Tibial artery (tissue), 4 donors: Measurements from ENCODE around the gene DCXR.

Experiments
- DNase-seq, 2 donors: peaks; one replicate each; pipeline ENCODE4 v3.0.0-alpha.2; 2019
- H3K27ac ChIP-seq, 2 donors: fragments of 200-600 bp; sonication (generic) in 1 of 2; 1 replicate in 1 of 2; 2 replicates in 1 of 2; pipeline ENCODE4 v1.5.1; 2018 to 2019; ENCODE audit warnings: mild to moderate bottlenecking in 1 of 2
- H3K27me3 ChIP-seq, 2 donors: fragments of 200-600 bp; sonication (generic) in 1 of 2; one replicate each; pipeline versions ENCODE4 v1.5.1 to v1.6.0; 2016 to 2019
- H3K36me3 ChIP-seq, 3 donors: fragments of 200-600 bp; sonication (generic) in 2 of 3; one replicate each; pipeline ENCODE4 v1.5.1; 2016 to 2019; ENCODE audit warnings: mild to moderate bottlenecking in 2 of 3
- H3K4me1 ChIP-seq, 4 donors: fragments of 200-600 bp; sonication (generic) in 2 of 4; 1 replicate in 3 of 4; 2 replicates in 1 of 4; pipeline ENCODE4 v1.5.1; 2016 to 2019
- H3K4me3 ChIP-seq, 2 donors: fragments of 200-600 bp; sonication (generic) in 1 of 2; 1 replicate in 1 of 2; 2 replicates in 1 of 2; pipeline ENCODE4 v1.5.1; 2018 to 2019; ENCODE audit warnings: mild to moderate bottlenecking in 2 of 2
- H3K9me3 ChIP-seq, 3 donors: fragments of 200-600 bp; sonication (generic) in 1 of 3; one replicate each; pipeline ENCODE4 v1.5.1; 2016 to 2019
- intact Hi-C: fragments of 100-400 bp; cut with DNase I; formaldehyde crosslinking; loops from one replicate; pipeline ENCODE4 v1.15.0; 2023; ENCODE audit warnings: low total_unique reads
- TF ChIP-seq, protein P1 (sequence below), 2 experiments: fragments of 200-600 bp in 1 of 2; fragments of 450-650 bp in 1 of 2; IDR thresholded peaks; one replicate each; pipeline ENCODE4 v1.5.1; 2017 to 2019; ENCODE audit warnings: antibody characterized with exemption in 2 of 2, mild to moderate bottlenecking in 1 of 2, moderate library complexity in 1 of 2

Gene DCXR

DNA sequence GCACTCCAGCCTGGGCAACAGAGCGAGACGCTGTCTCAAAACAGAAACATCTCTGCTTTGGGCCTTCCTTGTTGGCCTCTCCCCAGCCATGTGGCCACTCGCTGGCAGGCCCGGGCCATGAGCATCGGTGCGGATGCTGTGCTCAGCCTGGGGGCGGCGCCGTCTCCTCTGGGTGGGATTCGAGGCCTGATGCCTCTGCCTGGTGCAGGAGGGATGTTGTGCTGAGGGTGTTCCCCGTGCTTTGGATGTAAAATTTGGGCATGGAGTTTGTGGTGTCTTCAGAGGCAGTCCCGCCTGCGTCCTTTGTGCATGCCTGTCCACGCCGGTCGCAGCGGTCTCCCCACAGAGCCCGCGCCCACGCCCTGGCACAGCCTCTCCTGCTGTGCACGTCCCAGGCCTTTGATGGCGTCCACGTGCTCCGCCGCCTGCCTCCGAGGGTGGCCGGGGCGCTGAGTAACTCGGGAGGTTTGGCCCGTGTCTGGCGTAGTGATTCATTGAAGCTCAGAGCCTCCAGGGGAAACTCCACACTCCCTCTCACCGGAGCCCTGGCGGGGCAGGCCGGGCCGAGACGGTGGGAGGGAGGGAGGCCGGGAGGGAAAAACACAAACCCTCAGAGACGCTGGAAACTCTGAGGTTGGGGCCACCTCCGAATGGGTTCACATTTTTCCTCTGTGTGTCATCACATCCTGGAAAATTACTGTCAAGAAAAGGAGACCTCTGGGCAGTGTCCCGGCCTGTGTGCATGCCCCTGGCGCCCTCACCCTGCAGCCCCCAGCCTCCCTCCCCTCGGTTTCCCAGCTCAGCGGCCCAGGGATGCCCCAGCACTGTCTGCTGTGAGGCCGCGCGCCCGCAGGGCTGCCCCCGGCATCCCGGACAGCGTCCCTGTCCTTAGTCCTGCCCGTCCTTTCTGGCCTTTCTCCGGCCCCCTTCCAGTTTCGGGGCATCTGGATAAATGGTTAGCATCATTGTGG, 33.8 kb downstream of the DCXR start:
- TF ChIP-seq, protein P1, sequence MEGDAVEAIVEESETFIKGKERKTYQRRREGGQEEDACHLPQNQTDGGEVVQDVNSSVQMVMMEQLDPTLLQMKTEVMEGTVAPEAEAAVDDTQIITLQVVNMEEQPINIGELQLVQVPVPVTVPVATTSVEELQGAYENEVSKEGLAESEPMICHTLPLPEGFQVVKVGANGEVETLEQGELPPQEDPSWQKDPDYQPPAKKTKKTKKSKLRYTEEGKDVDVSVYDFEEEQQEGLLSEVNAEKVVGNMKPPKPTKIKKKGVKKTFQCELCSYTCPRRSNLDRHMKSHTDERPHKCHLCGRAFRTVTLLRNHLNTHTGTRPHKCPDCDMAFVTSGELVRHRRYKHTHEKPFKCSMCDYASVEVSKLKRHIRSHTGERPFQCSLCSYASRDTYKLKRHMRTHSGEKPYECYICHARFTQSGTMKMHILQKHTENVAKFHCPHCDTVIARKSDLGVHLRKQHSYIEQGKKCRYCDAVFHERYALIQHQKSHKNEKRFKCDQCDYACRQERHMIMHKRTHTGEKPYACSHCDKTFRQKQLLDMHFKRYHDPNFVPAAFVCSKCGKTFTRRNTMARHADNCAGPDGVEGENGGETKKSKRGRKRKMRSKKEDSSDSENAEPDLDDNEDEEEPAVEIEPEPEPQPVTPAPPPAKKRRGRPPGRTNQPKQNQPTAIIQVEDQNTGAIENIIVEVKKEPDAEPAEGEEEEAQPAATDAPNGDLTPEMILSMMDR (IDR thresholded peaks at IDR 0.05) = no peak
- H3K27me3 ChIP-seq = no peaks in the 10 kb centered on the region
- H3K4me1 ChIP-seq = peaks cover 6 to 62% (median 51%) of the 10 kb centered on the region in 4 donors
- no peaks in the 10 kb centered on the region for H3K36me3 ChIP-seq
- H3K27ac ChIP-seq = peak overlapping the region; percentile 41 to 64
- intact Hi-C loops = no loop called here
- peak; percentile 83 to 96 for DNase-seq
- no peak overlapping the region for H3K4me3 ChIP-seq
- H3K9me3 ChIP-seq = no peaks in the 10 kb centered on the region

DNA sequence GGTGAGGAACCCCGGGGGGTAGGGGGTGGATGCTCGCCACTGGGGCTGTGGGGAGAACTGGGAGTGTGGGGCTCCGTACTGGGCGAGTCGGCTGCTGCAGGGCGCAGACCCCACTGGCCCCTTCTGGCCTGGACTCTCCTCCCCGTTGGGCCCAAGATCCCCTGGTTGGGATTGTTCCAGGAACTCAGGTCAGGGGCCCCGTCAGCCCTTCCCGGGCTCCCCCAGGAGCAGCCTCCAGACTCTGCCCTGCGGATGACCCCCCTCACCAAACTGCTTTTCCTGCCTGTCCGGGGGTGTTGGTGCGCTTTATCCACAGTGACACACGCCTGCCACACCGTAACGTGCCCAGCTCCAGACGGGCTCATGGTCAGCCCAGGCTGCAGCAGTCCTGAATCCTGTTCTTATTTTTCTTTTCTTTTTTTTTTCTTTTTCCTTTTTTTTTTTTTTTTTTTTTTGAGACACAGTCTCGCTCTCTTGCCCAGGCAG, 35.9 kb downstream of the DCXR start:
- TF ChIP-seq, protein P1 (IDR thresholded peaks at IDR 0.05) = no peak
- peaks cover 0 to 9% (median 1%) of the 10 kb centered on the region in 3 donors for H3K36me3 ChIP-seq
- no peak for DNase-seq
- no peak overlapping the region for H3K27ac ChIP-seq
- no peaks in the 10 kb centered on the region for H3K9me3 ChIP-seq
- no peak overlapping the region for H3K4me3 ChIP-seq
- peaks cover 6 to 44% (median 35%) of the 10 kb centered on the region in 4 donors for H3K4me1 ChIP-seq
- no peaks in the 10 kb centered on the region for H3K27me3 ChIP-seq
- intact Hi-C loops = no loop called here

DNA sequence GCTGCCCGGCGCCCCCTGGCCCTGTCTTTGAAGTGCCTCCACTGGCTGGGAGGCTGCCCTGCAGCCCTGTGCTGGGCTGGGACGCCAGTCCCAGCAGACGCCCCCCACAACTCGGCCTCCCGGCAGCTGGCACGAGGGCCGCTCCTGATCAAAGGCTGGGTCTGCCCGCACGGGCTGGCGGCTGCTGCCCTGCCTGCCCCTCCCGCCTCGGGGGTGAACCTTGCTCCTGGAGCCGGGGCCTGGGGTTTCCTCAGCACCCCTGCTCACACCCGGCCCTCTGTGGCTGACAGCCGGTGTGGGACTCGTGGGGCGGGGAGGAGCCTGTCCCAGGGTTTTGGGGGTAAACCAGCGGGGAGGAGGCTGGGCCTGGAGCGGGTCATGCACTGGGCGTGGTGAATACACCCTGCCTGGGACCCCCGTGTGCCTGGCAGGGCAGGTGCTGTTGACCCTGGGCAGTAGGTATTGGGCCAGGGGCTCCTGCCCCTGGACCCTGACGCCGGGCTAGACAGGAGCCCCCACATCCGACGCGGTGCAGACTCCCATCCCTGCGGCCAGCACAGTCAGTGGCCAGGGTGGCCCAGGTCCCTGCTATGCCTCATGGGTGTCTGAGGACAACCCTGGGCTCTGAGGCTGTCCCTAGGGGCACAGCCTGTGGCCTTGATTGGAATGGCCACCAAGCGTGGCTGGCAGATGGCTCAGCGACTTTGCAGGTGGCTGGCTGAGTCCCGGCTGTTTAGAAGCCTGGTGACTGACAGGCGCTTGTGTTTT, 36.5 kb downstream of the DCXR start:
- no peak overlapping the region for H3K27ac ChIP-seq

DNA sequence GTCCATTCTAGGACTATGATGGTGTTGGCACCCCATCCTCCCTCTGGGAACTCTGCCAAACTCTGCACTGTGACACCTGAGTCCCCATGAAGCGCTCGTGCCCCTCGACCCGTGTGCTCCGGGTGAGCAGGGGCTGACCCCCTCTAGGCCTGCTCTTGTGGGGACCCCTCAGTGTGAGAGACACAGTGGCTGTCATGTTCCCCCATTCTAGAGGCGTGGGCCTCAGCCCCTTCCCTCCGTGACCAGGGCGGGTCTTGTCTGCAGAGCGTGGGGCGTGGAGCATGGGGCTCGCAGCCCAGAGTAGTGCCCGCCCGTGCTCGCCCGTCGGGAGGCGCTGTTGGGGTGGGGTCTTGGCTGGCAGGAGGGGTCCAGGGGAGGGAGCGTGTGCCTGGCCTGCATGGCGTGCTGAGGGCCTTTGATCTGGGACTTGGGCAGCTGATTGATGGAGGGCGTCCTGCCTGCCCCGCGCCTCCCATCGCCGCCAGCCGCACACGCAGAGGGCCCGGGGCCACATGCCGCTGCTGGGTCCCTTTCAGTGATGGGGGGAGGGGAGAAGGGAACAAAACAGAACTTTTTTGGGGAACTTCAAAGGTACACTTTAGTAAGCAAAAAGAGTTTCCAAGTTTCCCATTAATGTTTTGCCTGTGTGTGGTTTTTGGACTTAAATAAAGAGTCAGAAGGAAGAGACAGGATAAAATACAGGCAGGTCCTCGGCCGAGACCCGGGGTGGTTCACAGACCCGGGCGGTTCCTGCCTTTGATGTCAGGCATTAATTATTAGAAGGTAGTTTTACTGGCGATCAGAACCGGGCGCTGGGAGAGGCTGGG, 37.3 kb downstream of the DCXR start:
- DNase-seq = no peak
- Histone ChIP-seq H3K27me3 (no peaks in the 10 kb centered on the region), H3K27ac (no peak overlapping the region), H3K4me1 (peaks cover 6 to 29% (median 23%) of the 10 kb centered on the region in 4 donors), H3K9me3 (no peaks in the 10 kb centered on the region), H3K4me3 (no peak overlapping the region), H3K36me3 (peaks cover 0 to 23% (median 7%) of the 10 kb centered on the region in 3 donors)
- intact Hi-C loops = no loop called here
- TF ChIP-seq, protein P1 (IDR thresholded peaks at IDR 0.05) = no peak

More for the DNA sequence above, 36.5 kb downstream of the DCXR start:
- DNase-seq = no peak
- H3K27me3 ChIP-seq = no peaks in the 10 kb centered on the region
- H3K4me3 ChIP-seq = no peak overlapping the region
- H3K36me3 ChIP-seq = peaks cover 0 to 15% (median 7%) of the 10 kb centered on the region in 3 donors
- H3K9me3 ChIP-seq = no peaks in the 10 kb centered on the region
- H3K4me1 ChIP-seq = peaks cover 6 to 37% (median 29%) of the 10 kb centered on the region in 4 donors
- intact Hi-C loops = no loop called here
- TF ChIP-seq, protein P1 (IDR thresholded peaks at IDR 0.05) = no peak

GRCh38 chr17:81999587-81999975, 37.9 kb downstream of the DCXR start:
- intact Hi-C loops = no loop called here
- peaks cover 6 to 23% (median 18%) of the 10 kb centered on the region in 4 donors for H3K4me1 ChIP-seq
- DNase-seq = no peak
- no peak overlapping the region for H3K27ac ChIP-seq
- H3K27me3 ChIP-seq = no peaks in the 10 kb centered on the region
- TF ChIP-seq, protein P1 (IDR thresholded peaks at IDR 0.05) = no peak
- H3K4me3 ChIP-seq = no peak overlapping the region
- H3K36me3 ChIP-seq = peaks cover 0 to 29% (median 7%) of the 10 kb centered on the region in 3 donors
- no peaks in the 10 kb centered on the region for H3K9me3 ChIP-seq
